ENCODE measurements around the gene WASF3. TPM values are rescaled to one million over a fixed set of nuclear protein-coding genes. Genes with fewer than 3 reads are reported as not detected.

Gene WASF3
- total RNA-seq, 1 experiment from 2014 or later: 0.31 TPM

GRCh38 chr13:26518451-26518959 lies 39.0 kb upstream of the WASF3 start:
- Histone ChIP-seq H3K9me2 (ENCODE audit: insufficient read depth) (no peaks in the 10 kb centered on the region), H3K27ac (no peak overlapping the region), H3K9me3 (ENCODE audit: insufficient read depth, low read depth) (no peaks in the 10 kb centered on the region), H3K4me1 (replicated peaks; ENCODE audit: insufficient read depth) (no peaks in the 10 kb centered on the region), H3K4me2 (no peak overlapping the region), H3K27me3 (ENCODE audit: insufficient read depth, low read depth) (peaks cover 50% of the 10 kb centered on the region), H3F3A (ENCODE audit: insufficient read depth, low read depth) (no peaks in the 10 kb centered on the region), H2AFZ (no peak overlapping the region), H4K20me1 (ENCODE audit: insufficient read depth) (no peaks in the 10 kb centered on the region; the same call in 1 of the 2 replicates), H3K79me2 (ENCODE audit: low read depth) (no peaks in the 10 kb centered on the region), H3K4me3 (no peak overlapping the region), H3K36me3 (ENCODE audit: low read depth) (no peaks in the 10 kb centered on the region)
- intact Hi-C loops (cut with micrococcal nuclease; ENCODE audit: unreplicated experiment): no loop called here
- CTCF ChIA-PET: no interaction called here
- POLR2A ChIA-PET (ENCODE audit: unreplicated experiment): no interaction called here
- no peak for DNase-seq
- BruUV-seq (replicated peaks): no TSS peak
- TF ChIP-seq CTCF (conservative IDR thresholded peaks at IDR 0.05) (no peak), EZH2 (IDR thresholded peaks at IDR 0.05; ENCODE audit: low read depth) (no peak)

DNA sequence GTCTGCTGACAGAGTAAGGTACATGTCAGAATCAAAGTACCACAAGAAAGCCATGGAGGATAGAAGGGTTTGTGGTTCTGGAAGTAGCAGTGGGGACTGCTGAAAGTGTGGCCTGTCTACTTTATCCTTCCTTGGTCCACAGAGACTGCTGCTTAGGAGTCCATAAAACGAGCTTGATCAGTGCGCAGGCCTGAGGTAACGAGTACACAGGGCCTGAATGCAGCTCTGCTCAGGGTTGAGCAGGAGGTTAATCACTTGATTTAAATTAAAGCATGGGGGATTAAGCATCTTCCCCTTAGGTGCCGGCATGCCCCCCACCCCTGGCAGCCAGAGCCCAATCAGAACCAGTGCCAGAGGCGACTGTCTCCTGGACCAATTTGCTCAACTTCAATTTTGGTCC lies 34.9 kb upstream of the WASF3 start:
- Histone ChIP-seq H3K4me1 (replicated peaks; ENCODE audit: insufficient read depth) (no peaks in the 10 kb centered on the region), H3K4me3 (no peak overlapping the region), H4K20me1 (ENCODE audit: insufficient read depth) (no peaks in the 10 kb centered on the region; the same call in 1 of the 2 replicates), H3K27ac (no peak overlapping the region), H3K36me3 (ENCODE audit: low read depth) (no peaks in the 10 kb centered on the region), H3K27me3 (ENCODE audit: insufficient read depth, low read depth) (peaks cover 31% of the 10 kb centered on the region; the same call in 1 of the 2 replicates), H3F3A (ENCODE audit: insufficient read depth, low read depth) (no peaks in the 10 kb centered on the region; the same call in 1 of the 2 replicates), H3K9me2 (ENCODE audit: insufficient read depth) (no peaks in the 10 kb centered on the region), H3K9me3 (ENCODE audit: insufficient read depth, low read depth) (no peaks in the 10 kb centered on the region), H3K79me2 (ENCODE audit: low read depth) (no peaks in the 10 kb centered on the region), H3K4me2 (no peak overlapping the region), H2AFZ (no peak overlapping the region)
- ChIA-PET CTCF (no interaction called here), POLR2A (ENCODE audit: unreplicated experiment) (no interaction called here)
- no peak for TF ChIP-seq EZH2 (IDR thresholded peaks at IDR 0.05; ENCODE audit: low read depth)
- no peak for DNase-seq
- BruUV-seq (replicated peaks): no TSS peak
- intact Hi-C loops (cut with micrococcal nuclease; ENCODE audit: unreplicated experiment): no loop called here

DNA sequence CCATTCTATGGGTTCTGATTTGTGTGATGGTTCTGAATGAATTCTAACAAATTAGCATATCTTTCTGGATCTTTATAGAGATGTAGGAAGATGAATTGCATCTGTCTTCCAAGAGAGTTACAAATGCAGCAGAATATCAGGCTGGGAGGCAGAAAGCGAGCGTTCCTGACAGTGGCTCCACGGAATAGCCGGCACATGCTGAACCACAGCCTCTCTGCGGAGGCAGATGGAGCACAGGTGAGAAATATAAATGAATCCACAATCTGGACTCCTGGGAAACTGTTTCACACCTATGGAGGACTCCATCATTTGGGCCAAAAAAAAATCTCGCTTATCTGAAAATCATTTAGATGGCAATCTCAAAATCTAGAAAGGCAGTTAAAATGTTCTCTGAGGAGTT lies 34.5 kb upstream of the WASF3 start:
- no peak overlapping the region for H3K27ac ChIP-seq
- no peaks in the 10 kb centered on the region for H3K9me2 ChIP-seq (ENCODE audit: insufficient read depth)
- H2AFZ ChIP-seq: no peak overlapping the region
- ChIA-PET POLR2A (ENCODE audit: unreplicated experiment) (no interaction called here), CTCF (no interaction called here)
- H3K36me3 ChIP-seq (ENCODE audit: low read depth): no peaks in the 10 kb centered on the region
- no peak for TF ChIP-seq EZH2 (IDR thresholded peaks at IDR 0.05; ENCODE audit: low read depth)
- no peak for TF ChIP-seq CTCF (conservative IDR thresholded peaks at IDR 0.05)
- no peak overlapping the region for H3K4me2 ChIP-seq
- no peaks in the 10 kb centered on the region for H3K4me1 ChIP-seq (replicated peaks; ENCODE audit: insufficient read depth)
- no peaks in the 10 kb centered on the region; the same call in 1 of the 2 replicates for H4K20me1 ChIP-seq (ENCODE audit: insufficient read depth)
- no peaks in the 10 kb centered on the region; the same call in 1 of the 2 replicates for H3F3A ChIP-seq (ENCODE audit: insufficient read depth, low read depth)
- intact Hi-C loops (cut with micrococcal nuclease; ENCODE audit: unreplicated experiment): no loop called here
- peaks cover 27% of the 10 kb centered on the region; the same call in 1 of the 2 replicates for H3K27me3 ChIP-seq (ENCODE audit: insufficient read depth, low read depth)
- H3K79me2 ChIP-seq (ENCODE audit: low read depth): no peaks in the 10 kb centered on the region
- no peak overlapping the region for H3K4me3 ChIP-seq
- no TSS peak for BruUV-seq (replicated peaks)
- H3K9me3 ChIP-seq (ENCODE audit: insufficient read depth, low read depth): no peaks in the 10 kb centered on the region
- DNase-seq: no peak

- Histone ChIP-seq H3K9me3 (ENCODE audit: insufficient read depth, low read depth) (no peaks in the 10 kb centered on the region), H3K4me2 (no peak overlapping the region), H3K27ac (no peak overlapping the region), H3K9me2 (ENCODE audit: insufficient read depth) (no peaks in the 10 kb centered on the region), H3K4me1 (replicated peaks; ENCODE audit: insufficient read depth) (no peaks in the 10 kb centered on the region), H3K79me2 (ENCODE audit: low read depth) (no peaks in the 10 kb centered on the region), H3K4me3 (no peak overlapping the region), H3F3A (ENCODE audit: insufficient read depth, low read depth) (no peaks in the 10 kb centered on the region; the same call in 1 of the 2 replicates), H3K27me3 (ENCODE audit: insufficient read depth, low read depth) (peaks cover 15% of the 10 kb centered on the region; the same call in 1 of the 2 replicates), H4K20me1 (ENCODE audit: insufficient read depth) (no peaks in the 10 kb centered on the region), H3K36me3 (ENCODE audit: low read depth) (no peaks in the 10 kb centered on the region), H2AFZ (no peak overlapping the region)
- BruUV-seq (replicated peaks): no TSS peak
- POLR2A ChIA-PET (ENCODE audit: unreplicated experiment): no interaction called here
- DNase-seq: no peak
- intact Hi-C loops (cut with micrococcal nuclease; ENCODE audit: unreplicated experiment): no loop called here
- CTCF ChIA-PET: no interaction called here
- no peak for TF ChIP-seq EZH2 (IDR thresholded peaks at IDR 0.05; ENCODE audit: low read depth)
- TF ChIP-seq CTCF (conservative IDR thresholded peaks at IDR 0.05): no peak
Measured at GRCh38 chr13:26525528-26525927, 32.0 kb upstream of the WASF3 start.
